Islet precursor cell (in vitro differentiated cells): ENCODE results near the gene ACTL8.
A peak's percentile ranks its signal among the peaks of the same experiment; 100 is the strongest.
"Not testable (repeated sequence)": the region's sequence is repeated elsewhere in the genome, so short reads cannot be mapped to it uniquely, and the experiment has no call there.

ENCODE experiments used
- DNase-seq: peaks from one replicate; pipeline ENCODE4 v3.0.0-alpha.2; 2018

ACTL8 gene

DNA sequence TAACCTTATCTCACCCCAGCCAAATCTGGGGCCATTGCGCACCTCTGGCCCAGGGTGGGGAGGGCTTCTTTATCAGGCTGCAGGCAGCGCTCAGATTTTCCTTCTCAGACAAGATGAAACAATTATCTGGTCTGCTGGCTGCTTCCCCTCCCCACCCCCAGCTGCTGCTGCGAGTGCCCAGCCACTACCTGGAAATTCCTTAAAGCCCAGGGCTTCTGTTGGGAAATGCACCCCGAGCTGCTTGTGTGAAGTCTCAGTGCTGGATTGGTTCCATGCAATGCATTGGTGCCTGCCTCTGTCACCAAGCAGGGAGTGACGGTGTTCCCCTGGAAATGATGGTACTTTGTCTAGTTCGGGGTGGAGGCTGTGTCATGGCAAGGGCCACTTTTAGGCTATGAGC lies 18.5 kb upstream of the ACTL8 start:
- no peak for DNase-seq

DNA sequence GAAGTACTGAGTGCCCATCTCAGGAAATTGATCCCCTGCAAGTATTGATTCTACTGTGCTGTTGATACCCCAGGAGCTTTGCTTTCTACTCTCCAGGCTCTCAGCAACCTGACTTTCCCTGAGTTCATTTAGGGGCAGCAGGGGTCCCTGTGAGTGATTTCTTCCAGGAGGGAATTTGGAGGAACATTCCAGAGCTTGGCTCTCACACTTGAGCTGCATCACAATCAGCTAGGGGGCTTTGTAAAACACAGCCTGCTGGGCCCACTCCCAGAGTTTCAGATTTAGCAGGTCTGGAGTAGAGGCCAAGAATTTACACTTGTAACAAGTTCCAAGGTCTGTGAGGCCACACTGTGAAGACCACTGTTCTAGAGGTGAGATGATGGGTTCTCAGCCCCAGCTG lies 16.1 kb upstream of the ACTL8 start:
- no peak for DNase-seq

DNA sequence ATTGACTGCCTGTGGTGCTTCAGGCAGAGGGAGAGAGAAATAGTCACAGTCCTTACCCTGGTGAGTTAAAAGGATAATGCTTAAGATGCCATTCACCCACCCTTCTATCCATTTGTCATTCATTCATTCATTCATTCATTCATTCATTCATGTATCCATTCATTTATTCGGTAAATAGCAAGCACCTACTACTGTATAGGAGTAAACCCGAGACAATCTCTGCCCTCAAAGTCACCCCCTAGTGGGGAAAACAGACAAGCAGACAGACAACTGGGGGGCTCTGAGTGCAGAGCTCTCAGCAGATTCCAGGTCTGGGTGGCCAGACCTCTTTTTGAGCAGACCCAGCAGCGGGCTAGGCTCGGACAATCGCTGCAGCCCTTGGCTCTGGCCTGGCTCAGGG lies 14.1 kb upstream of the ACTL8 start:
- DNase-seq, result no peak

DNA sequence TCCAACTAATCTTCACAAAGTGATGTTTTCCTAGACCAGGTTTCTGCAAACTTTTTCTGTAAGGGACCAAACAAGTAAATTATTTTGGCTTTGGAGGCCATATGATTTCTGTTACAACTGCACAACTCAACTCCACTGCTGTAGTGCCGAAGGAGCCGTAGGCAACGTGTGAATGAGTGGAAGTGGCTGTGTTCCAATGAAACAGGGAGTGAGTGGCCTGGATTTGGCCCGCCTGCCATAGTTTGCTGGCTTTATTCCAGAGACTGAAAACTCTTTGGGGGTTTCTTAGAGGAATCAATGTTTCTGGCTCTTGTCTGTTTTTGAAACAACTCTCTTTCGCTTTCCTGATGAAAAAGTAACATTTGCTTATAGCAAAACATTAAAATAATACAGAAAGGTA lies 12.6 kb upstream of the ACTL8 start:
- DNase-seq, result no peak

DNA sequence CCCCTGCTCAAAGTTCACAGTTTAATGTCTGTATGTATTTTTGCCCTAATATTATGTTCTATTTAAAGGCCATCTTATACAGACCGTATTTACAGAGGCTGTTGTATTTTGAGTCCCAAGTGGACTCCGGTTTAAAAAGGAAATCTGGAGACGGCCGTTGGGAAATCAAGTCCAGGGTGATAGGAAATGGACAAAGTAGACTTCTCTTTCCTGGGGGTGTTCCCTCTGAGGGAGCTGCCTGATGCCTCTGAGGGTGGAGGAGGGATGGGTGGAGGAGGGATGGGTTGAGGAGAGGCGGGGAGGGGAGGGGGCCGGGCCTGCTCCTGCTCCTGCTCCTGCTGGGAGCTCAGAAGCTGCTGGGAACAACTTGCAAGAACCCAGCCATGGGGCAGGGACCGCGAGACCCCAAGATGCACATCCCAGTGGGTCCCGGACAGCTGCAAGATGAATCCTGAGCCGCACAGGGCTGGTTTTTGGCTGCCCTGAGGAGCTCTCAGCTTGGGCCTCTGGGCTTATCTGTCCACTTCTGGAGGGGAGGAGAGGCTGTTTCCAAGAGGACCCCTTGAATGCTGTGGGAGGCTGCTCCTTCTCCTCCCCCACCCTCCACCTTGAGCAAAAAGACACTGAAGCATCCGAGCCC lies 12.0 kb upstream of the ACTL8 start:
- no peak for DNase-seq

DNA sequence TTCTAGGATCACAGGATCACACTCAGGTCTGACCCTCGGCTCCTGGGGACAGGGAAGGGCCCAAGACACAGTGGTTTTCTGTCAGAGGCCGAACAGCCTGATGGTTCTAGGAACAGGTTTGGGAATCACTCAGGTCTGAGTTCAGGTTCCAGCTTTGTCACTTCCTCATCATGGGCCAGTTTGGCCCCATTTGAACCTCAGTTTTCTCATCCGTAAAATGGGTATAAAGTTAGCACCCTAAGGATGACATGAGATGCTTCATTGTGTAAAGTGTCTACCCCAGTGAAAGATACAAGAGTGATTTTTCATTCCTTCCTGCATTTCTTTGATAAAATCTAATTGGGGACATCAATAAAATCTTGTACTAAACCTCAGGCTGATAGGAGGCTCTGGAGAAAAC lies 11.2 kb upstream of the ACTL8 start:
- DNase-seq, result no peak

DNA sequence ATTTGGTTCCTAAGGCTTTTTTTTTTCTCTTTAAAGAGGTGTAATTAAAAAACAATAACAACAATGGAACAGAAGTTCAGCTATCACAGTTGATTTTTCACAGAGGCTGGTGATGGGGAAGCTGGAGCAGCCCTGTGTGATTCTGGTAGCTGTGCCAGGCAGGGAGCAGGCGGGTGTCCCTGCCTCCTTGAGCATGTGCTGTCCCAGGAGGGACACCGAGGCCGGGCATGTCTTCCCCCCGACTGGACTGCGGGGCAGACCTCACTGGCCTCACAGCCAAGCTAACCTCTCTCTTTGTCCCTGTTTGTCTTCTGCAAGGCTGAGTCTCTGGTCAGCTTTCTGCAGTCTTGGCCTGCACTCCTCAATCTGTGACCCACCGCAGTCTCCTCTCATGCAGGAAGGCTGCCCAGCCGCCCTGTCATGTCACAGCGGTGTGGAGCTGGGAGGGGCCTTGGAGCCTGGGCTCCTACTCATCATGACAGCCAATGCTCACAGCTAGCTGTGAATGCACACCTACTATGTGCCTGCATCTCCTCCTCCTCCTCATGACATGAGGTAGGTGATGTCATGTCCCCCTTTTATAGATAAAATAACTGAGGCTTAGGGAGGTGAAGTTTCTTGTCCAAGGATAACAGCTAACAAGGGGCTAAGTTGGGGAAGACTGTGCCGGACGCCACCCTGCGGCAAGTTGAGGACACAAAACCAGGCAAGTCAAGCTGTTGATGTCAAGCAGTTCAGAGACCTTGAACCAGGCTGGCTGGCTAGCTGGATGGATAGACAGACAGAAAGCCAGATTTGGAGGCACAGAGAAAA lies 10.3 kb upstream of the ACTL8 start:
- no peak for DNase-seq

DNA sequence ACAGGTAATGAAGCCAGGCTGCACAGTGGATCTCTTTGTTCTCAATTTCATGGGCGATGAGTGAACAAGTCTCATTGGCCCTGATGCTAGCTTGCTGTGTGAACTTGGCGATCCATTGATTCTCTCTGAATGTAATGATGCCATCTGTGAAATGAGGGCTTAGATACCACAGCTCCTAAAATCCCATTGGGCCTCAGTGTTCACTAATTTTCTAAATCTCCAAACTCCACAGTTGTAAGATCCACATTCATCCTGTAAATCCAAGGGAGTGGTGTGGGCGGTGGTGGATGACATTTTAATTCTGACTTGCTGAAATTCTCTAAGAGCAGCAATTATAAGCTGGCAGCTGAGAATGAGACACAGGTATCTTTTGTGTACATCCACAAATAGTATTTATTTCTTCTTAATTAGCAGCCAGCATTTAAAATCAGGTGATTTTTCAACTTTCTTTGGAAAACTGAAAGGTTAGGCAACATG lies 9.6 kb upstream of the ACTL8 start:
- DNase-seq, result no peak

DNA sequence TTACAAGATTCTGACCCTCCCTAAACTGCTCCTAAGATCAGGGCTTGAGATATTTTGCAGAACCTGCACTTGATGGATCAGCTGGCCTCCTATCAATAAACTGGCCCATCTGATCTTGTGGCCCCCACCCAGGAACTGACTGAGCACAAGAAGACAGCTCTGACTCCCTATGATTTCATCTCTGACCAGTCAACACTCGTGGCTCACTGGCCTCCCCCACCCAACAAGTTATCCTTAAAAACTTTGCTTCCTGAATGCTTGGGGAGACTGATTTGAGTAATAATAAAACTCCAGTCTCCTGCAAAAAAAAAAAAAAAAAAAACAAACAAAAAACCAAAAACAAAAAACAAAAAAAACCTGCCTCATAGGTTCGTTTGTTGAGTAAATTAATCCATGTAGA lies 8.9 kb upstream of the ACTL8 start:
- not testable (repeated sequence) for DNase-seq

DNA sequence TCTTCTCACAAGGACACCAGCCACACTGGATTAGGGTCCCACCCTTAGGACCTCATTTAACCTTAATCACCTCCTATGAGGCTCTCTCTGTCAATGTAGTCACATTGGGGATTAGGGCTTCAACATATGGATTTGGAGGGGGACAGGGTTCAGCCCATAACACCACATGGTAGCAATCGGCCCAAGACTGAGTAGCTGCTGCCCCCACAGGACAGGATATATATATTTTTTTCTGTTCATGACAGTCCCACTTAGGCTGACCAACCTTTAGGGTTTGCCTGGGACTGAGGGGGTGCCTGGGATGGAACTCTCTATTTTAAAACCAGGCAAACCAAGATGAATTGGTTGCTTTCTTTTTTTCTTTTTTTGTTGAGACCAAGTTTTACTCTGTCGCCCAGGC lies 8.2 kb upstream of the ACTL8 start:
- DNase-seq, result no peak

DNA sequence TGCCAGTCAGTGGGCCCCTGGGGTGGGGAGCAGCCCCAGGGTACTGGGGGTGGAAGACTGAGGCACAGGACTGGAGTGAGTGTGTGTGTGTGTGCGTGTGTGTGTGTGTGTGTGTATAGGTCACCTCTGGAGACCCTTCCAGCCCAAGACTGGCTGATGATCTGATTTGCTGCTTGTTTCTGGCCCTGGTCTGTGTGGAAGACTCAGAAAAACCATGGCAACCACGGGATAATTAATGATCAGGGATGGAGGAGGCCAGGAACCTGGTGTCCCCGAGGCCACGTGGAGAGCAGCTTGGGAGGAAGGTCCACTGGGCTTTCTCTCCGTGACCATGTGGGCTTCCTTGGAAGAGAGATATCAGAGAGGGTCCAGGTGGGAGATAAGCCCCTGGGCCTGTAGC lies 4.8 kb upstream of the ACTL8 start:
- DNase-seq, result no peak

DNA sequence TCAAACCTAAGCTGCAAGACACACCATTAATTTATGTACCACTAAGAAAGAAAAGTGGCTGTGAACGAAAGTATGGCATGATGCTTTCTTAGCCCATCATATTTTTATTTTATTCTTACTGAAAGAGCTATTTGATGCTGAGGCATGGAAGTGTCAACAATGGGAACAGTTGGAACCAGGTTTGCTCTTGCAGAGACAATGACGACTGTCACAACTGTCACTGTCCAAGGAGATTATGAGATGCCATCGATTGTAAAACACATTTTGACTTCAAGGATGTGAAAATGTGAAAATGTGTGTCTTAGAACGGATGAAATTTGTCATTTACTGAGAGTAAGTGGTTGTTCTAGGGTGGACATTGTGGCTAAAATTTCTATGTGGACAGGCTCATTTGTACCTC lies 2.8 kb upstream of the ACTL8 start:
- DNase-seq, result no peak

DNA sequence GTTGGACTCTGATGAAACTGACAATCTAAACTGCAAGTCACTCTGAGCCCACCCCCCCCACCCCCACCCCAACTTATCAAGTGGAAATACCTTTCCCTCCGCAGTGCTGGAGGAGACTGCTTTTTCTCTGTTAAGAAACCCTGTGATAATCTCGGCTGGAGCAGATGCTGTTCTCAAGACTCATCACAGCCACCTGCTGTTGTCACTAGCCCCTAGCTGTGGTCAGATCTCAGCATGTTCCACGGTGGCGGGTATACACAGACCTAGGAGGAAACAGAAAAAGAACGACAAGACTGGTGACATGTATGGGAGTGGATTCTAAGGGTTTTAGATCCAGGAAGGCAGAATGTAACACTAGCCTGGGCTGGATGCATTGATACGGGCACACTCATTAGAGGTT lies 2.3 kb downstream of the ACTL8 start:
- no peak for DNase-seq

DNA sequence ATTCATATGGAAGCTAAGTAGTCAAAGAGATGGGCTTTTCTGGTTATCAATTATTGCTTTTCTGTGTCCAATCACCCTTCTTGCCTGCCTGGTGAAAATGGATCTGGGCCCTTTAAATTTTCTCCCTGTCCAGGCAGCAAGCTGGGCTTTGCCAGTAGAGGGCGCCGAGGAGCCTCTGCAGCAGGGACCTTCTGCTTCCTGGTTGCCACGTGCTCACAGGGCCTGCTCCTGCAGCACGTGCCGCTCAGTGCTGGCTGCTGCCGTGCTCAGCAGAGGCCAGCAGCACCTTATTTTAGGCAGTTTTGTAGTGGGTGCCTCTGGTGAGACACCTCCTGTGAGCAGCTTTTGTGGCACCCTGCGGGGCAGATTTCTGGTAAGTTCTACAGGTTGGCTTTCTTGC lies 4.0 kb downstream of the ACTL8 start:
- no peak for DNase-seq

DNA sequence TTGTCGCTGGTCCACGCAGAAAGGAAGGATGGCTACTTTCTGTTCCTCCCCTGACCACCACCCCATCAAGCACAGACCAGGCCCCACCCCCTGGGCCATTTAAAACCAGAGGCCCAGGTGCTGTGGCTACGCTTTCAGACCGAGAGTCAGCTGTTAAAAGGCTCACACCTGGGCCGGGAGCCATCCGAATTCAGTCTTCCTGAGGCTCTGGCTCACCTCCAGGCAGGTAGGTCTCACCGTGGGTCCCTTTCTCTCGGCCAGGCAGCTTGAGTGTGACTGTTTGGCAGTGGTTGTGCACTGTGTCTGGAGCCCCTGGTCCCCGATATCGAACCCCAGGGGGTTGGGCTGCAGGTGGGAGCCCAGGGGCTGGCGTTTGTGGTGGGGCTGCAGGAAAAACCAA lies 7.2 kb downstream of the ACTL8 start:
- no peak for DNase-seq

DNA sequence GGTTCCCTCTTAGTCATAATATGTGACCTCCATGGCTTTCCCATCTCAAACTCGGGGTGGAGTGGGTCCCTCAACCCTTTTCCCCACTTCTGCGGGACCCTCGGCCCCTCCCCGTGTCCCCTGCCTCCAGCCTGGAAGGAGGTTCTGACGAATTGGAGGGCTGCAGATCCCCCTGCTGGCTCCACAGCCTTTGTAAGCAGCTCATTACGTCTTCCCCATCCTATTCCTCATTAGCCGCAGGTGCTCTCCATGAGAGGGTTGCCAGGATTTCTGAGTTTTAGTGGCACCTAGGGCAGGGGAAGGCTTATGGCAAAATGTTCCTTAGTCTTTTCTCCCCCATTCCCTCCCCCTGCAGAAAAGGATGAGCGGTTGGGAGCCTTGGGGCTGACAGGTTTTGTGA lies 8.3 kb downstream of the ACTL8 start:
- no peak for DNase-seq

DNA sequence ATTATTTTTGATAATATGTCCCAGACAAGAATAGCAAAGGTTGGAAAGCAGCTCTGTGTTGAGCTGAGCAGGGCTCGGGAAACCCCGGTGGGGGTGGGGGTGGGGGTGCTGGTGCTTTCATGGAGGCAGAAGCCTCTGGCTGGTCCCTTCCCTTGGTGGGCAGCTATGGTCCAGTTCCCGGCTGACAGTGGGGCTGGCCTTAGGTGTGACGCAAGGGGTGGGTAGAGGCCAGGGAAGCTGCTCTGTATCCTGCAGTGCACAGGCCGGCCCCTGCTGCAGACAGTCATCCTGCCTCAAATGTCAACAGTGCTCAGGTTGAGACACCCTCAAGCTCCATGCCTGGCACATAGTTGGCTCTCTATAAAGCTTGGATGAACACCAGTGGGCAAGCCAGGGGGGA lies 8.9 kb downstream of the ACTL8 start:
- DNase-seq, result no peak

DNA sequence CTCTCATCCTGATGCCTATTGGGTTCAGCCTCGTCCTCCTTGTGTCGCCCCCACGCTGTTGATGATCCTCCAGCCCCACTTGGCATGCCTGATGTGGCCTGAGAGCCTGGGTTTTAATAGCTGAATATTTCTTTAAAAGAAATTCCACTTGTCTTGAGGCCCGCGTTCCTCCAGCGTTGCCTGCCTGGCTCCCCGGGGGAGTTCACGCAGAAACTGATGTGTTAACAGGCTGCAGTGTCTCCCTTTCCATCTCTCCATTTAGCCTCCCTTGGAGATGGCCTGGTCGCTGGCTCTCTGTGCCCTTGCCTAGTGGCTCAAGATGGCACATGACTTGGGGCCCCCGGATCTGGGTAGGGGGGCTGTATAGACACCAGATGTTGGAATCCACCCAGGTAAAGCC lies 9.5 kb downstream of the ACTL8 start:
- no peak for DNase-seq

DNA sequence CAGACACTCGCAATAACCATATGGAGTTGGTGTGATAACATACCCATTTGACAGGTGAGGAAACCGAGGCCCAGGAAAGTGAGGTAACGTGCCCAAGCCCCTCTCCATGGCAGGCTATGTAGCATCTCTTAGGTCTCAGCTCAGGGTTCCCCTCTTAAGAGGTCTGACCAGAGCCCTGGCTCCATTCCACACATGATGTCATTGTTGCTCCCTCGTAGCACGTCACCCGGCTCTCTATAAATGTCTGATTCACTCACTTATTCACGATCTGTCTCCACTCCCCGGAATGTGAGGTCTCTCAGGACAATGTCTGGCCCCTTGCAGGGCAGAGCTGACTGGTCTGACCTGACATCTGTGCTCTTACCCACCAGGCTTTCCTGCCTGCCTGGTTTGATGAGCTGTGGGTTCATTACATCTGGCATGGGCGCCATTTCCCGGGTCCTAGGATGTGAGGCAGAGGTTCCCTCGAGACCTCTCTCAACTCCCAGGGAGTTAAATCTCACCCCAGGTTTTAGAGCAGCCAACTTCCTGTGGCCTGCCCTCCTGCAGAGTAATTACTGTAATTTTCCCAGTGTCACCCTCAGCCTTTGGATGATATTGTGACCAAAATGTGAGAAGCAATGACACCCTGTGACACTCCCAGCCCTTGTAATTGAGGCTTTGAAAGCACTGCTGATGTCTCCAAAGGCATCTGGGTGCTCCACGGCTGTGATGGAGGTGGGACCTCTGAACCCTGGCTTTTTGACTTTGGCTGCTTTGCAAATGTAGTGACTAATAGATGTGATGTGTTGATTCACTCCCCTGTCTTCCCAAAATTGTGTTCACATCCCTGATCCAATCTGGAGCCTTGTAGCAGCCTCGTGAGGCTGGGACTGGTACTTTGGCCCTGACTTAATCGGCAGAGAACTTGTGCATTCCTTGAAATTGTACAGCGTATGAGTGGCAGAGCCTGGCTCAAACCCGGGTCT lies 10.6 kb downstream of the ACTL8 start:
- no peak for DNase-seq

DNA sequence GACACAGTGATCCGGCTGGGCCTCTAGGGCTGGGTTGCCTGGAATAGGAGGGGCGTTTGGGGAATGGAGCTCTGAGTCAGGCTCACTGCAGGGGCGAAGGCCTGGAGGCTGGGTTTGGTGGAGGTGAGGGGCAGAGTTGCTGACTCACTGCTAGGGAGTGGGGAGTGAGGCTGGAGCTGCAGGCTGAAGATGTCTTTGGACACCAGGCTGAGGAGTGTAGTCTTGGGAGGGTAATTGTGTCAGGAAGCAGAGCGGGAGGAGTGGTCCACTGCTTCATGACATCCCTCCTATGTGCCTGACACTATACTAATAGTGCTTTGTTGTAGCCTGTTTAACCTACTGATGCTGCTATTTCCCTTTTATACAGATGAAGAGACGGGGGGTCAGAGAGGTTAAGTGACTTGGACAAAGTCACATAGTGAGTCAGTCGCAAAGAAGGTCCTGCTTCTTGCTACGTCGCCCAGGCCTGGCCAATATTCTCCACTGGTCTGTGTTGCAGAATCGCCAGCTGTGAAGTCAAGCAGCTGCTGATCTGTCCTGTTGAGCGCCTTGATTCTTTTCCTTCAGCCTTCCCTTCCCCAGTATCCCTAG lies 13.6 kb downstream of the ACTL8 start:
- DNase-seq, result peak; percentile 77

DNA sequence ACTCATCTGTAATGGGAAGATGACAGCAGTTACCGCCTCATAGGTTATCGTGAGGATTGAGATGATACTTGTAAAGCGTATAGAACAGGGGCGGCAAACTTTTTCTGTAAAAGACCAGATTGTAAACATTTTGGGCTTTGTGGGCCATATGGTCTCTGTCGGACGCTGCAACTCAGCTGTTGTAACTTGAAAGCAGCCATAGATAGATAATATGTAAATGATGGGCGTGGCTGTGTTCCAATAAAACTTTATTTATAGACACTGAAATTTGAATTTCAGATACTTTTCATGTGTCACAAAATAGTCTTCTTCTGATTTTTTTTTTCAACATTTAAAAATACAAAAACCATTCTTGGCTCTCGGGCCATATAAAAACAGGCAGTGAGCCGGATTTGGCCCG lies 15.8 kb downstream of the ACTL8 start:
- DNase-seq, result no peak

DNA sequence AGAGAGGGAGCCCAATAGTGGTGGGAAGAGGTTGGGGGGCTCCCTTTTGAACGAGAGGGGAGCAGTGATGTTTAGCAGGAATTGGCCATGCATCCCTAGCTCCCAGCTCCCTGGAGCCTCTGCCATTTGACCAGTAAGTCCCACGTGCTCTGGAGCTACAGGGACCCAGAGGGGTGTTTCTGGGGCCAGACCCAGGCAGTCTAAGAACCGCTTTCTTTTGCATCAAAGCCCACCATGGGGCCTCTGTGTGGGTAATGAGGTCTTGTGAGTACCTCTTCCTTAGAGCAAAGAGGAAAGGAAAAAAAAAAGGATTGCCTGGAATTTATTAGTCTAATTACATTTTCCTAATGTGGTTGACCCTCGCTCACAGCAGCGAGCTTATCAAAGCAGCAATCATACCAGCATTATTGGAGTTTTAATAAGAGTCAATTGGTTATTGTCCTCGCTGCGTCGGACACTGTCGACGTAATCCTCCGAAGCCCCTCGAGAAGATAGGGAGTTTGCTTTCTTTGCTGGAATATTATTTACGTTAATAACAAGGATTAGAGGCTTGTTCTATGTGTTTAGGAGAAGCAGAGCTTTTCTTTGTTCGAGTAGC lies 17.6 kb downstream of the ACTL8 start:
- no peak for DNase-seq
